Activated CD4-positive, alpha-beta T cell treated with anti-CD3 and anti-CD28 coated beads for 1 hour (primary cell): ENCODE measurements around the gene APBB2.
"Not testable (repeated sequence)": the region's sequence is repeated elsewhere in the genome, so short reads cannot be mapped to it uniquely, and the experiment has no call there.

Experiments
- DNase-seq: peaks from one replicate; pipeline ENCODE4 v3.0.0-alpha.2; 2020

APBB2 gene

DNA sequence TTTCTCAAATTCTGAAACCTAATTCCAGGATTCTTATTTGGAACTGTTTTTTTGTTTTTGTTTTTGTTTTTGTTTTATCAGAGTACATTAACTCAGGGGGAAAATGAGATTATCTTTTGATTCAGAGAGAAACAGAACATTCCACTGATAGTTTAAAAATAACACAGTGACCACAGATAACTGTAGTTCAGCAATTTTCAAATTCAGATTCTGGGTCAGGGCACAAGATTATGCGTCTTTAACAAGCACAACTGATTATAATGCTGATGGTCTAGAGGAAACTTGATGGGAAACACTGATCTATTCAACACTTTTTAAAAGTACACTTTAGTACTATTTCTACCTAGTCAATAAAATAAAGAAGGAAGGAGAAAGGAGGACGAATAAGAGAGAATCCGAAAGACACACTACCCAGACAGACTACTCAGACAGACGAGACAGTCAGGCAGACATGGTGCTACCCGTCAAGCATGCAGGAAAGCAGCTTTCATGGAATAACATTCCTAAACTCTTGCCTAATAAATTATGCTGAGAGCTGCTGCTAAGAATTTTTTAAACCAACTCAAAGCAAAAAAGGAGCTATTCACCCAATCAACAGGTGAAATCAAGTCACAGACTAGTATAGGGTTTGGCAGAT lies 59.0 kb downstream of the APBB2 start:
- DNase-seq = no peak

DNA sequence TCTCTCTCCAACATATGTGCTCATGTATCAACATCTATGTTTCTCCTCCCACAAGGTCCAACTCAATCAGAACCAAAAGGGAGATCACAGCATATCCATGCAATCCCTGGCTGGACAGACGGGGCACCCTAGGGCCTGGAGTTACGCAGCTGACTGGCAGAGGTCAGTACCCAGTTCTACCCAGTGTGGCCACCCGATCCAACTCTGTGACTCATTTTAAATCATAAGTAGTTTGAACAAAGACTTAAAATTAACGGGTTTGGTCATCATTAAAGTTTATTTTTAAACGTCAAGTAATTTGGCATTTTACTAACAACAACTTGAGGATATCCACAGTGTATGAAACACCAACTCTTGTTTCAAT lies 59.5 kb downstream of the APBB2 start:
- DNase-seq = no peak

DNA sequence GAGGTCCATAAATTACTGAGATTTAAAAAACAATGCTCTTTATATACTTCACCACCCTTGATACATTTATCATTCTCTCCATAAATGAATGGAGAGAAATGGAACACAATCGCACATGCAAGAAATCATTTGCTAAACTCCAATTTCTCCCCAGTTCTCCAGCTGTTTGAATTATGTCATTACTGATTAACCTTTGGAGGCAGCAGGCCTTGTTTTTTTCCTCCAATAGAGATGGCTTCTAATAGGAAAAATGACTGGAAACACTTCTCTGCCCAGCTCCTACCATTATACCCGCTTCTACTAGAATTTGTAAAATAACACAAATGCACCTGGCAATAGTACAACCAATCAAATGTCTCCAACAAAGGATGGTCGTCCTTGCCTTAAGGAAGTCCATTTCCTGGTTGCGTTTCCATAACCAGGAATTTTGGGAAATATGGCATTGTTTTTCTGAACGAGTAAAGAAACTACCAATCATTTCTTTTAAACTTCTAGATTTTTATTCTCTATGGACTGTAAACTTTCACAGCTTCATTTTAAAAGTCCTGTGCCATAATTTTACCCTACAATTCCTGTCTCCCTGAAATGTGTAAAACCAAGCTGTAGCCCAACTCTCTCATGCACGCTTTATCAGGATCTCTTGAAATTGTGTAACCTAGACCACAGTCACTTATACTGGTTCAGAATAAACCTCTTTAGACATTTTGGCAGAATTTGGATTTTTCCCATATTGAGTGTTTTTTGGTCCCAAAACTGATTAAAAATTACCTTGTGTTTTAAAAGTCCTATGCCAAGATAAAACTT lies 60.1 kb downstream of the APBB2 start:
- DNase-seq = no peak

DNA sequence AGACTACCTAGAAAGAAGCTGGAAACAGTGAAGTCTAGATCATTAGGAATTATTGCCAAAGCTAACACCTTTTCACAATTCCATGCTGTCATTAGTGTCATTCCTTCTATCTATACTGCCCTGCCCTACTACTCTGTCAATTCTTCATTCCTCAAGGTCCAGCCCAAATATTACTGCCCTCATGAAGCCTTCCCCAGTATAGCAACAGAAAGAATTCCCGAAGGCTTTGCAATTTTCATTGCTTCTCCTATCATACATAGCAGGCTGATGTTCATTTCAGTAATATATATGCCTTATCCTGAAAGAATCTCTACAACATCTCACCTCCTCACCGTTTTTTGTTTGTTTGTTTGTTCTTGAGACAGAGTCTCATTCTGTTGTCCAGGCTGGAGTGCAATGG lies 63.9 kb downstream of the APBB2 start:
- no peak for DNase-seq

DNA sequence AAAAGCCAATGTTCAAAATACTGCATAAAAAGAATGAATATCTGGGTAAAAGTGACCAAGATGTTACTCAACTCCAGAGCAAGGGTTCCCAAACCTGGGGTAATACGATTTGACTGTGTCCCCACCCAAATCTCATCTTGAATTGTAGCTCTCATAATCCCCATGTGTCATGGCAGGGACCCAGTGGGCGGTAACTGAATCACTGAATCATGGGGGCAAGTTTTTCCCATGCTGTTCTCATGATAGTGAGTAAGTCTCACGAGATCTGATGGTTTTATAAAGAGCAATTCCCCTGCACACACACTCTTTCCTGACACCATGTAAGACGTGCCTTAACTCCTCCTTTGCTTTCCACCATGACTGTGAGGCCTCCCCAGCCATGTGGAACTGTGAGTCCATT lies 64.8 kb downstream of the APBB2 start:
- not testable (repeated sequence) for DNase-seq

DNA sequence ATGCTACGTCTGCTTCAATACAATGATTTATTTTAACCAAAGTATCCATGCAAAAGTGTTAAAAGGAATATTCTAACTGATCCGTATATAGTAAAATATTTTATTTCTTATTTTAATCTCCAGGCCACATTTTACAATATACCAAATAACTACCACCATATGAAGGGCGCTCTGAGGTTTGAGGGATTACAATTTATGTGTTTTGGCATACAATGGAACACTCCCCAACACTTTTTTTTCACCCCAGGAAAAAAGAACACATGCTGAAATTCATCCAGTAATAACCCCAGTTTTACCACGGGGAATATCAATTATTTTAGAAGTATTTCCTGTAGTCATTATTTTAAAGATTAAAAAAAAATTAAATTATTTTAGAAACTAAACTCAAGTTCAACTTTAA lies 65.4 kb downstream of the APBB2 start:
- DNase-seq = no peak

DNA sequence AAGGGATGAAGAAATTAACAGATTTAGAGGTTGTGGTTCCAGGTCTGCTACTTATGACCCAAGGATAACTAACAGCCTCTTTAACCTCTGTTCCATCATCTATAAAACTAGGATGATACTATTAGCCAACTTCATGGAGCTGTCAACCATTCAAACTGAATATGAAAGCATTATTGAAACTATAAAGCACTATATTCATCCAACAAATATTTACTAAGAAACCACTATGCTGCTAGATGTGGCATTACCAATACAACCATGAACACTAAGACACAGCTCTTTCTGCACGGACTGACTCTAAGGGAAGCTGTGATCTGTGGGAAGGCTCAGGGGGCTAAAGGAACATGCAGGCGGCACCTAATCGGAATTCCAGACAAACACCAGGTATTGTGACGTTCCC lies 66.0 kb downstream of the APBB2 start:
- DNase-seq = no peak

DNA sequence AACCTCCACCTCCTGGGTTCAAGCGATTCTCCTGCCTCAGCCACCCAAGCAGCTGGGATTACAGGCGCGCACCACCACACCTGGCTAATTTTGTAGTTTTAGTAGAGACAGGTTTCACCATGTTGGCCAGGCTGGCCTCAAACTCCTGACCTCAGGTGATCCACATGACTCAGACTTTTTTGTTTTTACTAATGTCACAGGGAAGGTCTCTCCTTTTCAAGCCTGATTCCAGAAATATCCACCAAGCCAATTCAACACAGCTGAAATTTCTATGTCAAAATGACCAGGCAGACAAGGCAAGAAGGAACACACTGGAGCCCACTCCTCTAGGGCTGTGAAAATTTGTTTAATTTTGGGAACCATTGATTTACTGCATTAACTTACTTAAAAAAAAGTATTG lies 66.8 kb downstream of the APBB2 start:
- not testable (repeated sequence) for DNase-seq

DNA sequence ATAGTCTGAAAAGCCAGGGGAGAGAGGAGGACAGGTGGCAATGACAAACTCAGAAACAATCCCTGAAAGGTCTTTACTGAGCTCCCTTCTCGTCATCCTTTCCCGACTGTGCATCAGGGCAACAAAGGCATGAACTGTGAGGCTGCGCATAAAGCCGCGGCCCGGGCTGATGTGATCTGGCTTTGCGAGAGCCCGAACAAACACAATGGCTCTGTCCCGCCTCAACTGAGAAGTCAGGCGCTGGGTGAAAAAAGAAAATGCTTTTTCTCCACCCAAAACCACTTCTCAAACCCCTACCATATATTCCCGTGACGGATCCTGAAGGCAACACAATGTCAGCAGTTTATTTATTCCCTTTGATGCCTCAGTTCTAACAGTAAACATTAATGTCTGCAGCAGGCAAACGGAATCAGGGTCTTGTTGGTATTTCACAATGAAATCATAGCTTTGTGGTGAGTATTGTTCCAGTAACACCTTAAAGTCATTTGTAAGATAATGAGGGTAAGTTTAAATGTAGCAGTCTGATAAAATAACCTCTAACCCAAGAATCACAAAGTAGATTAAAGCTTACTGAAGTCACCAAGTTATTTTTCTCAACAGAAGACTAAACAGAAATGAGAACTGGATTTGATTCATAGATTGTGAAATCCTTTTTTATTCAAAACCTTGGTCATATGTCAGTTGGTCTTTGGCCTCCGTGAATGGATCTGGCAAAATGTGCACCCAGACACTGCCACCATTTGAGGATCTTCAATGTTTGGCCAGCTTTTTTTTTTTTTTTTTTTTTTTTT lies 67.4 kb downstream of the APBB2 start:
- no peak for DNase-seq

DNA sequence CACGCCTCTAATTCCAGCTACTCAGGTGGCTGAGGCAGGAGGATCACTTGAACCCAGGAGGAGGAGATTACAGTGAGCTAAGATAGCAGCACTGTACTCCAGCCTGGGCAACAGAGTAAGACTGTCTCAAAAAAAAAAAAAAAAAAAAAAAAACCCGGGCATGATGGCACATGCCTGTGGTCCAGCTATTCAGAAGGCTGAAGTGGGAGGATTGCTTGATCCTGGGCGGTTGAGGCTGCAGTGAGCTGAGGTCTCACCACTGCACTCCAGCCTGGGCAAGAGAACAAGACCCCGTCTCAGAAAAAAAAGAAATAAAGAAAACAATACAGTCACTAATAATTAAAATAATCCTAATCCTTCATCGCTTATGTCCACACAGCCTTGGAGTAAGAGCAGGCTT lies 68.1 kb downstream of the APBB2 start:
- DNase-seq = no peak

DNA sequence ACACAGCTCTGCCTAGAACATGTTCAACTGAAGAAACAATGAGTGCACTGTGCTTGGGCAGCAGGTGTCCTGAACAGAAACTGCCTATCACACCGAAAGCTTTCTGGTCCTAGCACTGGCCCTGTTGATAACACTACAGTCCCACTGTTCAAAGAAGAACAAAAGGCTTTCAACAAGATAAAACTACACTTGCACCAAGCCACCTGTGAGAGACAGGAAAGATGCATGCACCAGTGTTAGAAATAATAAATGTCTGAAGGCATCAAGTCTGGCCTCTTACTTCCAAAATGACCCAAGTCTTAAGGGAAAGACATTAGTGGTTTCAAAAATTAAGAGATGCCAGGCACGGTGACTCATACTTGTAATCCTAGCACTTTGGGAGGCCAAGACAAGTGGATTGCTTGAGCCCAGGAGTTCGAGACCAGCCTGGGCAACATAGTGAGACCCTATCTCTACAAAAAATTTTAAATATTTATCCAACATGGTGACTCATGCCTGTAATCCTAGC lies 68.7 kb downstream of the APBB2 start:
- DNase-seq = no peak

DNA sequence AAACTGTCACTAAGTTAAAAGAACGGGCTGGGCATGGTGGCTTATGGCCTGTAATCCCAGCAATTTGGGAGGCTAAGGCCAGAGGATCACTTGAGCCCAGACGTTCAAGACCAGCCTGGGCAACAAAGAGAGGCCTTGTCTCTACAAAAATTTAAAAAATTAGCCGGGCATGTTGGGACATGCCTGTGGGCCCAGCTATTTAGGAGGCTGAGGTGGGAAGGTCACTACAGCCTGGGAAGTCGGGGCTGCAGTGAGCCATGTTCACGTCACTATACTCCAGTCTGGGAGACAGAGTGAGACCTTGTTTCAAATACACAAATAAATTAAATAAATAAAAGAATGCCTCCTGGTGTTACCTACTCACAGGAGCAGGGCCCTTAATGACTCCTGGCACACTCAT lies 69.5 kb downstream of the APBB2 start:
- no peak for DNase-seq

DNA sequence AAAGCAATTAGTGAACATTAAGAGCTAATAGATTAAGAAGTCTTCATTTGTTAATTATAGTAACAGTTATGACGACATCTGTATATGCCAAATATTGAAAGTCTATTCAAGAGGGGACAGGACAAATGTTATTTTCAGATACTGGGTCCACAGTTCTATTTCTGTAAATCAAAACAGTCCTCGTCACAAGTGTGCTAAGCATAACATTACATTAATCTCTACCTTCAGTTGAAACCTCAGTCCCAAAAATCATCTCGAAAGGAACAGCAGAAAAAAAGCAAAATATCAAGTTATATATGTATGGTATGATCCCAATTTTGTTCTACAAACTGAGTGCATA lies 70.3 kb downstream of the APBB2 start:
- no peak for DNase-seq

DNA sequence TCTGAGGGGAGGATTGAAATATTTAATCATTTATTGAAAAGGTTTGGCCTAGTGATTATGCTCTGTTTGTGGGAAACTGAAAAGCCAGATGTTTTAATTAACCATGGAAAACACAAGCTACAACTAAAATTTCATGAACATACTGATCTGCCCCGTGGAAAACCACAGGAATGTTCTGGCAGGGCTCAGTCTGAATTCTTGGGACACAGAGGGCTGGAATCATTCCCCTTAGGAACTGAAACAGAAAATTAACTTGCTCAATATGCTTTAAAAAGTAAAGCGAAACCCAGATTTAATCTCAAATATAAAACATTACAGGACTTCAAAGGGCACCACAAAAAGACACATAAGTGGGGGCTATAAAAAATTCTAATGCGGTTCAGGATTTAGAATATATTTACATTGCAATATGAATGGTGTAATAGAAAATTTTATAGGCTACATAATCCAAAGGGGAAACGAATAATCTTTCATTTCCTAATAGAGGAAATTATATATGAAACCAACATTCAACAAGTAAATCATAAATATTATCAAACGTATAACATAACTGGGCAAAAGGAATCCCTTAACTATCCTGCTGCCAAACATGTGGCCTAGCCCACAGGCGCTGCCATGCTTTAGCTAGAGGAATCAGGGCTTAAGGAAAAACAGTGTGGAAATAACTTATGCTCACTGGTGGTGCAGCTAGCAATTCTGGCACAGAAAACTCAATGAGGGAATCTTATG lies 70.9 kb downstream of the APBB2 start:
- DNase-seq = no peak

DNA sequence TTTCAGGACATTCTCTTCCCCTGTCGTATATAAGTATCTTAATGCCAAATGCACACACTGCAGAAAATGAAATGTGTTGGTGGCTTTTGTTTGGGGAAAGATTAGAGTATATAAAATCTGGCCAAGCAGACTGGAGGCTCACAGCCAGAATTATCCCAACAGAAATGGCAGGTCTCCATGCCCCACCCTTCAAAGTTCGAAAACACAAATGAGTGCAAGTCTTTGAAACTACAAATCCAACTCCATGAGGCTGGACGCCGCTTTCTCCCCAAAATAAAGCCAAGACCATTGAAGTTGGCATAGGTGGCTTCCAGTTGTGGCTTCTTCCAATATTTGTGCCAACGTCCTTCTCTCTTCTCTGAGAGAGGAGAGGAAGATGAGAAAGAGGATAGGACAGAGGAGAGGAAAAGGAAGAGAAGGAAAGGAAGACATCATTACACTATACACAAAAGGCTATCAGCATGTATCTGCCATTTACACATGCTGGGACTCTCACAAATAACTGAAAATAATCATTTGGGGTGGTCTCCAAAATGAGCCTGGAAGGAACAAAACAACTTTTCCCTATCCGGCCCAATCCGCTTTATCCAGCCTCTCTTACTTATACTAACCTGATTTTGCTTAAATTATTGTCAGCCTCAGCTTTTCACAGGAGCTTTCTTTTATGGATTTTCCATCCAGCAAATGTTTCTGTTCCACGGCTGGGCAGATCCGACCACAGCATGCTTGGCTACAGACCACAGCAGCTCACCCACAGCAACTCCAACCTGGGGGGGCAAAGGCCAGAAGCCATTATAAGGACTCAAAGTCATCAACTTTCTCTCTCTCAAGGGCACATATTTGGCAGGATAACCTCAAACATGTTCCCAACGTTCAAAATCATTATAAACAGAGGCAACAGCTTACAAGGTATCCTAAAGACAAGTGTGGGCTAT lies 71.7 kb downstream of the APBB2 start:
- no peak for DNase-seq

DNA sequence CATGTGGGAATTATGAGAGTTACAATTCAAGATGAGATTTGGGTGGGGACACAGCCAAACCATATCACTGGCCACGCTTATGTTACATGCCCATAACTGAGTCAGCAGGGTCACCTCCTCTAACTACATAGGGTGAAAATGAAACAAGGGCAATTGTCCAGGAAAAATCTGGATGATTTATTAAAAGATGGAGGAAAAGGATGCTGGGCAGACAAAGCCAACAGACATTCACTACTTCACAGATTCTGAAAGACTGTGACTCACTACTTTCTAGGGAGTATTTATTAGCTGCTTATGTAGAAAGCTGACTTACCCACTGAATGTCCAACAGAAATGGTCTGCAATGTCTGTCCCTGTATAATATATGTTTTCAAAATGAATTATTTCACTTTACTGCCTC lies 72.4 kb downstream of the APBB2 start:
- no peak for DNase-seq

DNA sequence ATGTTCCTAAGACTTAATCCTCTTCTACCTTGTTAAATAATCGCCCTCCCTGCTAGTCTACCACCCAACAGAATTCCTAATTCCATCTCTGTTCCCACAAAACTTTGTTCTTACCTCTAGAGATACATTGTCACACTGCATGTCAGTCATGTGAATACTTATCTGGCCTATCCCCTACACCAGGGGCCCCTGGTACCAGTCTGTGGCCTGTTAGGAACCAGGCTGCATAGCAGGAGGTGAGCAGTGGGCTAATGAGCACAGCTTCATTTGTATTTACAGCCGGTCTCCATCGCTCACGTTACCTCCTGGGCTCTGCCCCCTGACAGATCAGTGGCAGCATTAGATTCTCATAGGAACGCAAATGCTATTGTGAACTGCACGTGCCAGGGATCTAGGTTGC lies 73.9 kb downstream of the APBB2 start:
- DNase-seq = no peak

DNA sequence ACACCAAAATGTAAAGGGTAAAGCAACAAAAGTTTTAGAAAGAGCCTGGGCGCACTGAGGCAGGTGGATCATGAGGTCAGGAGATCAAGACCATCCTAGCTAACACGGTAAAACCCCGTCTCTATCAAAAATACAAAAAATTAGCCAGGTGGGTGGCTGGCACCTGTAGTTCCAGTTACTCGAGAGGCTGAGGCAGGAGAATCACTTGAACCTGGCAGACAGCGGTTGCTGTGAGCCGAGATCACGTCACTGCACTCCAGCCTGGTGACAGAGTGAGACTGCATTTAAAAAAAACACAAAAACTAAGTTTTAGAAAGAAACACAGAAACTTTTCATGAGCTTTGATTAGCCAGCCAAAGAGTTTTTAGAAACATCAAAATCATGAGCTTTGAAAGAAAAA lies 76.5 kb downstream of the APBB2 start:
- no peak for DNase-seq

DNA sequence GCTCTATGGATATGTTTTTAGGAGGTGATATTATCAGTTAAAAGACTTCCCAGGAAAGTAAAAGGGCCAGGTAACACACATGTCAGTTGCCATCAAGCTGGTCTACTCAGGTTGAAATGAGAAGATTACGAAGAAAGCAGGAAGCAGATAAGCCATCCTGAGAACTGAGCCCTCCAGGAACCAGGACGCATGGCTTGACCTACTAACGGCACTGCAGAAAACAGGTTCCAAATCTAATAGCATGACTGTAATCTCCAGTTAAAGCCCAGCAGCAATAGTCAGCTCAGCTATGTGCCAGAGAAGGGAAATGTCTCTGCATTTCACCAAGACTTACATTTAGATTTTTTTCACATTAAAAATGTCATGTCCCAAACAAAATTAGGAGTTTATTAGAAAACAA lies 77.9 kb downstream of the APBB2 start:
- no peak for DNase-seq

DNA sequence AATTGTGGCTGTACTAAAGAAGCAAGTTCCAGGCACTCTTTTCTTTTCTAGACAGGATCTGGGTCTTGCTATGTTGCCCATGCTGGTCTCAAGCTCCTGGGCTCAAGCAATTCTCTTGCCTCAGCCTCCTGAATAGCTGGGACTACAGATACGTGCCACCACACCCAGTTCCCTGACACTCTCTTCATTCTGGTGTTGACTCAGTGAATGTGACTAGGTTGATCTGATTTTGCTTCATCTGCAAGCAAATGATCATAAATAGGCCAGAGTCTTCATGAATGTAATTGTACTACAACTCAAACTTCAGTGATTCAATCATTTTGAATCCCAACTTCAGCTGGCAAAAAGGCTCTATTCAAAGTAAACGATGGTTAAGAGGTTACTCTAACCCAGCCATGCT lies 78.5 kb downstream of the APBB2 start:
- no peak for DNase-seq

DNA sequence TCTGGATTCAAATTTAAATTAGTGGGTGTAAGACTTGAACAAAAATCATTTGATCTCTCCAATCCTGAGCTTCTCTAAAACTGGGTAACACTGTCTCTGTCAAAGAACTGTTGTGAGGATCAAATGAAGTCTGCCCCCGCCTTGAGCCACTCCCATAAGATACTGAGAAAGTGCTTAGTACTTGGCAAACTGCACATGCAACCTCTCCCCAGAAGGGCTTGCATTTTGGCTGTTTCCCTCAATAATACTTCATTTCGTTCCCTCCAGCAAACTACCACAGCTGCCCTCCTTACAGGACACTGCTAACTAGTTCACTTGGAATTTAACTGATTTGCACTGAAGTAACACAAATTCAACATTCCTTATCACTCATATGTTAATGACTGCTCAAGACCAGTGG lies 79.8 kb downstream of the APBB2 start:
- DNase-seq = no peak

DNA sequence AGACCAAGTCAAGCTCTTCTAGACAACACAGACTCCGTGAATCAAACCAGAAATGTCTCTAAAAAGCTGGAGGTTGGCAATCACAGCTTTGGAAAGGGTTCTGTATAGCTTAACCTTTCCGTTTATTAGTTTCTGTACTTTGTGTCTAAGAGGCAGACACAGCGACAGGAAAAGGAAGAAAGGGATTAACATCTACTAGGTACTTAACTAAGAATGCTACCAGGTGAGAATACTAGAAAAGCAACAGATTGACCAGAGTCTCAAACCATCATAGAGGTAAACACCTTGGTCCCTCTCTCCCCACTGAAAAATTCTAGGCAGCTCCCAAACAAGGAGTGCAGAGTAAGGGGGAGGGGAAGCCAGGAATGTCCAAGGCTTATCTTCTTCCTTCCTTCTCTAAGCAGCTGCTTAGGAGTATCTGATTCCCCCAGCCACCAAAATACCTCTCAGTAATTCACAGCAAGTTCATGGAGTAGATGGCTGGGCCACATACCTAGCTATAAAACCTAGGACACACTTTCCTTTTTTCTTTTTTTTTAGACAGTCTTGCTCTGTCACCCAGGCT lies 80.8 kb downstream of the APBB2 start:
- no peak for DNase-seq
